ENCODE results near the gene DNMT1. TPM values are rescaled to one million over a fixed set of nuclear protein-coding genes. Genes with fewer than 3 reads are reported as not detected.
"Not testable (repeated sequence)": the region's sequence is repeated elsewhere in the genome, so short reads cannot be mapped to it uniquely, and the experiment has no call there.

Gene DNMT1
- total RNA-seq, 1 experiment from 2014 or later, result 383 TPM

DNA sequence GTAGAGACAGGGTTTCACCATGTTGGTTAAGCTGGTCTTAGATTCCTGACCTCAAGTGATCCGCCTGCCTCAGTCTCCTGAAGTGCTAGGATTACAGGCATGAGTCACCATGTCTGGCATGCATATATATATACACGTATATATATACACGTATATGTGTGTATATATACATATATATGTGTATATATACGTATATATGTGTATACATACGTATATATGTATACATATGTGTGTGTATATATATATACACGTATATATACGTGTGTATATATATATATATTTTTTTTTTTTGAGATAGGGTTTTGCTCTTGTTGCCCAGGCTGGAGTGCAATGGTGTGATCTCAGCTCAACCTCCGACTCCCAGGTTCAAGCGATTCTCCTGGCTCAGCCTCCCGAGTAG lies 11.9 kb downstream of the DNMT1 start:
- Histone ChIP-seq H3K4me1 (ENCODE audit: insufficient read depth, low read length, poor library complexity, severe bottlenecking) (no peaks in the 10 kb centered on the region), H3K27ac (ENCODE audit: low read depth, low read length, poor library complexity, severe bottlenecking) (no peak overlapping the region), H3K9me3 (ENCODE audit: low read depth, low read length, poor library complexity, severe bottlenecking) (no peaks in the 10 kb centered on the region), H3K4me3 (ENCODE audit: low read depth, low read length, poor library complexity, severe bottlenecking) (no peak overlapping the region), H3K27me3 (replicated peaks; ENCODE audit: insufficient read depth, low read depth, low read length, poor library complexity) (no peaks in the 10 kb centered on the region), H3K36me3 (ENCODE audit: insufficient read depth, low read length, poor library complexity, severe bottlenecking) (peaks cover 63% of the 10 kb centered on the region)
- CTCF ChIA-PET, result no interaction called here
- BruUV-seq (replicated peaks), result no TSS peak
- POLR2A ChIA-PET (ENCODE audit: low non-redundant PET), result no interaction called here
- DNase-seq (ENCODE audit: low spot score), result no peak
- no peak for TF ChIP-seq EZH2 (IDR thresholded peaks at IDR 0.05; ENCODE audit: borderline replicate concordance, low read depth, low read length, poor library complexity, severe bottlenecking)
- TF ChIP-seq, protein P1, sequence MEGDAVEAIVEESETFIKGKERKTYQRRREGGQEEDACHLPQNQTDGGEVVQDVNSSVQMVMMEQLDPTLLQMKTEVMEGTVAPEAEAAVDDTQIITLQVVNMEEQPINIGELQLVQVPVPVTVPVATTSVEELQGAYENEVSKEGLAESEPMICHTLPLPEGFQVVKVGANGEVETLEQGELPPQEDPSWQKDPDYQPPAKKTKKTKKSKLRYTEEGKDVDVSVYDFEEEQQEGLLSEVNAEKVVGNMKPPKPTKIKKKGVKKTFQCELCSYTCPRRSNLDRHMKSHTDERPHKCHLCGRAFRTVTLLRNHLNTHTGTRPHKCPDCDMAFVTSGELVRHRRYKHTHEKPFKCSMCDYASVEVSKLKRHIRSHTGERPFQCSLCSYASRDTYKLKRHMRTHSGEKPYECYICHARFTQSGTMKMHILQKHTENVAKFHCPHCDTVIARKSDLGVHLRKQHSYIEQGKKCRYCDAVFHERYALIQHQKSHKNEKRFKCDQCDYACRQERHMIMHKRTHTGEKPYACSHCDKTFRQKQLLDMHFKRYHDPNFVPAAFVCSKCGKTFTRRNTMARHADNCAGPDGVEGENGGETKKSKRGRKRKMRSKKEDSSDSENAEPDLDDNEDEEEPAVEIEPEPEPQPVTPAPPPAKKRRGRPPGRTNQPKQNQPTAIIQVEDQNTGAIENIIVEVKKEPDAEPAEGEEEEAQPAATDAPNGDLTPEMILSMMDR (conservative IDR thresholded peaks at IDR 0.05; ENCODE audit: low read depth, low read length), result no peak
- intact Hi-C loops (cut with micrococcal nuclease; ENCODE audit: unreplicated experiment), result no loop called here

DNA sequence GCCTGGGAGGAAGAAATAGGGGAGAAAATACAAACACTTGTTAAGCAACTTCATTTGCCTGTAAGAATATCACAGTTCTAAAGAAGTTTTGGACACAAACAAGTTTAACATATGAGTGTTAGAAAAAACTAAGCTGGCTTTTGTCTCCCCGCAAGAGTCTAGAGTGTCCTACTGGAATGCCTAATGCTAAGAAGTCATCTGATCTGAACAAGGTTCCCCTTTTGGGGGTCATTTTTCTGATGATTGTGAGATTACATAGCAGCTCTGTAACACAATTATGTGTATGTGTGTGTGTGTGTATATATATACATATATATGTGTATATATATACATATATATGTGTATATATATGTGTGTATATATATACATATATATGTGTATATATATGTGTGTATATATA lies 12.7 kb downstream of the DNMT1 start:
- Histone ChIP-seq H3K9me3 (ENCODE audit: low read depth, low read length, poor library complexity, severe bottlenecking) (no peaks in the 10 kb centered on the region), H3K27me3 (replicated peaks; ENCODE audit: insufficient read depth, low read depth, low read length, poor library complexity) (no peaks in the 10 kb centered on the region), H3K4me1 (ENCODE audit: insufficient read depth, low read length, poor library complexity, severe bottlenecking) (no peaks in the 10 kb centered on the region), H3K36me3 (ENCODE audit: insufficient read depth, low read length, poor library complexity, severe bottlenecking) (peaks cover 63% of the 10 kb centered on the region), H3K27ac (ENCODE audit: low read depth, low read length, poor library complexity, severe bottlenecking) (no peak overlapping the region), H3K4me3 (ENCODE audit: low read depth, low read length, poor library complexity, severe bottlenecking) (no peak overlapping the region)
- POLR2A ChIA-PET (ENCODE audit: low non-redundant PET), result interaction anchor here (0.6 kb wide), 1 partner anchor 68 kb away, joined by 3 read pairs; no protein-coding TSS in a partner anchor
- intact Hi-C loops (cut with micrococcal nuclease; ENCODE audit: unreplicated experiment), result no loop called here
- TF ChIP-seq, protein P1 (conservative IDR thresholded peaks at IDR 0.05; ENCODE audit: low read depth, low read length), result no peak
- CTCF ChIA-PET, result no interaction called here
- no TSS peak for BruUV-seq (replicated peaks)
- no peak for DNase-seq (ENCODE audit: low spot score)

DNA sequence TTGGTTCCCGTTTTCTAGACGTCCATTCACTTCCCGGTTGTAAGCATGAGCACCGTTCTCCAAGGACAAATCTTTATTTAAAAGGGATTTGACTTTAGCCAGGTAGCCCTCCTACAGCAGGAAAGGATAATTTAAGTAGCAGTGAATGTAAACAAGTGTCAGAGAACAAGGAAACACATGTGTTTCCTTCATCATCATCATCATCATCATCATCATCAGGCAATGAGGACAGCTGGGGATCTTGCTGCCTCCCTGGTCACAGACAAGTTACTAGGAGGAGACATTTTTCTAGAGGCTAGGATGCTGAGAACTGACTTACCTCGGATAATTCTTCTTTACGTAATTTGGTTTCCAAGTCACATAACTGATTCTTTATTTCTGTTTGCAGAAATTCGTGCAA lies 14.3 kb downstream of the DNMT1 start:
- Histone ChIP-seq H3K4me1 (ENCODE audit: insufficient read depth, low read length, poor library complexity, severe bottlenecking) (no peaks in the 10 kb centered on the region), H3K9me3 (ENCODE audit: low read depth, low read length, poor library complexity, severe bottlenecking) (no peaks in the 10 kb centered on the region), H3K27me3 (replicated peaks; ENCODE audit: insufficient read depth, low read depth, low read length, poor library complexity) (no peaks in the 10 kb centered on the region), H3K36me3 (ENCODE audit: insufficient read depth, low read length, poor library complexity, severe bottlenecking) (peaks cover 62% of the 10 kb centered on the region), H3K27ac (ENCODE audit: low read depth, low read length, poor library complexity, severe bottlenecking) (no peak overlapping the region), H3K4me3 (ENCODE audit: low read depth, low read length, poor library complexity, severe bottlenecking) (no peak overlapping the region)
- ChIA-PET POLR2A (ENCODE audit: low non-redundant PET) (no interaction called here), CTCF (no interaction called here)
- no peak for TF ChIP-seq EZH2 (IDR thresholded peaks at IDR 0.05; ENCODE audit: borderline replicate concordance, low read depth, low read length, poor library complexity, severe bottlenecking)
- TF ChIP-seq, protein P1 (conservative IDR thresholded peaks at IDR 0.05; ENCODE audit: low read depth, low read length), result no peak
- no TSS peak for BruUV-seq (replicated peaks)
- intact Hi-C loops (cut with micrococcal nuclease; ENCODE audit: unreplicated experiment), result no loop called here
- DNase-seq (ENCODE audit: low spot score), result no peak

DNA sequence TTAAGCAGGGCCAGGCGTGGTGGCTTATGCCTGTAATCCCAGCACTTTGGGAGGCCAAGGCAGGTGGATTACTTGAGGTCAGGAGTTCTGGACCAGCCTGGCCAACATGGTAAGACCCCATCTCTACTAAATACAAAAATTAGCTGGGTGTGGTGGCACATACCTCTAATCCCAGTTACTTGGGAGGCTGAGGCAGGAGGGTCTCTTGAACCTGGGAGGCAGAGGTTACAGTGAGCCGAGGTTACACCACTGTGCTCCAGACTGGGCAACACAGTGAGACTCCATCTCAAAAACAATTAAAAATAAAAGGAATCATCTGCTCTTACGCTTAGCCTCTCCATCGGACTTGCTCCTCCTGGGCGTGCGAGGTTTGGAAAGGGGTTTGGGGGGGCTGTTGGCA lies 14.7 kb downstream of the DNMT1 start:
- H3K36me3 ChIP-seq (ENCODE audit: insufficient read depth, low read length, poor library complexity, severe bottlenecking), result peaks cover 66% of the 10 kb centered on the region
- H3K4me1 ChIP-seq (ENCODE audit: insufficient read depth, low read length, poor library complexity, severe bottlenecking); H3K9me3 ChIP-seq (ENCODE audit: low read depth, low read length, poor library complexity, severe bottlenecking); DNase-seq (ENCODE audit: low spot score); H3K27me3 ChIP-seq (replicated peaks; ENCODE audit: insufficient read depth, low read depth, low read length, poor library complexity); POLR2A ChIA-PET (ENCODE audit: low non-redundant PET); CTCF ChIA-PET; intact Hi-C loops (cut with micrococcal nuclease; ENCODE audit: unreplicated experiment); H3K4me3 ChIP-seq (ENCODE audit: low read depth, low read length, poor library complexity, severe bottlenecking); H3K27ac ChIP-seq (ENCODE audit: low read depth, low read length, poor library complexity, severe bottlenecking): not testable (repeated sequence)
- TSS peak; percentile 9 for BruUV-seq (replicated peaks)

Data from A673 (cell line).